ENCODE results near the gene RNF223. TPM values are rescaled to one million over a fixed set of nuclear protein-coding genes. Genes with fewer than 3 reads are reported as not detected.

The RNF223 gene
- total RNA-seq, 1 donor from 2014 or later = not detected

GRCh38 chr1:1083416-1084371 lies 9.6 kb upstream of the RNF223 start:
- no peak overlapping the region for H3K9ac ChIP-seq
- peaks cover 10% of the 10 kb centered on the region for H3F3A ChIP-seq (ENCODE audit: low read depth)
- H4K20me1 ChIP-seq (ENCODE audit: low read depth) = no peaks in the 10 kb centered on the region
- Mint-ChIP-seq H3K36me3 (peaks cover 2% of the 10 kb centered on the region), H3K9me3 (no peaks in the 10 kb centered on the region), H3K4me1 (no peaks in the 10 kb centered on the region), H3K4me3 (no peak overlapping the region), H3K27me3 (ENCODE audit: insufficient read depth, low read depth) (peaks cover 5% of the 10 kb centered on the region), H3K27ac (peak overlapping the region; percentile 57)
- peaks cover 7% of the 10 kb centered on the region for H3K4me1 ChIP-seq
- TF ChIP-seq EZH2 (IDR thresholded peaks at IDR 0.05) (no peak), CTCF (IDR thresholded peaks at IDR 0.05) (no peak)
- no peaks in the 10 kb centered on the region for H3K79me2 ChIP-seq (ENCODE audit: low read depth)
- H3K4me2 ChIP-seq = no peak overlapping the region
- H3K36me3 ChIP-seq = no peaks in the 10 kb centered on the region
- no peaks in the 10 kb centered on the region for H3K9me3 ChIP-seq (ENCODE audit: low read depth)
- no peak overlapping the region for H3K27ac ChIP-seq
- DNase-seq (ENCODE audit: low spot score) = no peak
- H2AFZ ChIP-seq (replicated peaks) = no peak overlapping the region
- peaks cover 12% of the 10 kb centered on the region for H3K27me3 ChIP-seq
- no peak overlapping the region for H3K4me3 ChIP-seq

GRCh38 chr1:1082776-1083415 lies 8.8 kb upstream of the RNF223 start:
- H3K27ac Mint-ChIP-seq = peak overlapping the region; percentile 57
- peaks cover 7% of the 10 kb centered on the region for H3K4me1 ChIP-seq
- H4K20me1 ChIP-seq (ENCODE audit: low read depth) = no peaks in the 10 kb centered on the region
- H3K4me3 Mint-ChIP-seq = no peak overlapping the region
- H2AFZ ChIP-seq (replicated peaks) = no peak overlapping the region
- peaks cover 12% of the 10 kb centered on the region for H3K27me3 ChIP-seq
- no peak for TF ChIP-seq EZH2 (IDR thresholded peaks at IDR 0.05)
- no peak overlapping the region for H3K9ac ChIP-seq
- peaks cover 2% of the 10 kb centered on the region for H3K36me3 Mint-ChIP-seq
- no peak overlapping the region for H3K27ac ChIP-seq
- no peak for DNase-seq (ENCODE audit: low spot score)
- no peaks in the 10 kb centered on the region for H3K79me2 ChIP-seq (ENCODE audit: low read depth)
- no peaks in the 10 kb centered on the region for H3K4me1 Mint-ChIP-seq
- no peaks in the 10 kb centered on the region for H3K36me3 ChIP-seq
- no peak overlapping the region for H3K4me3 ChIP-seq
- no peaks in the 10 kb centered on the region for H3K9me3 ChIP-seq (ENCODE audit: low read depth)
- peaks cover 5% of the 10 kb centered on the region for H3K27me3 Mint-ChIP-seq (ENCODE audit: insufficient read depth, low read depth)
- H3K4me2 ChIP-seq = no peak overlapping the region
- H3K9me3 Mint-ChIP-seq = no peaks in the 10 kb centered on the region
- peaks cover 10% of the 10 kb centered on the region for H3F3A ChIP-seq (ENCODE audit: low read depth)

- no peaks in the 10 kb centered on the region for H4K20me1 ChIP-seq (ENCODE audit: low read depth)
- Mint-ChIP-seq H3K27ac (no peak overlapping the region), H3K27me3 (ENCODE audit: insufficient read depth, low read depth) (peaks cover 5% of the 10 kb centered on the region), H3K4me1 (no peaks in the 10 kb centered on the region), H3K9me3 (no peaks in the 10 kb centered on the region), H3K36me3 (peaks cover 2% of the 10 kb centered on the region), H3K4me3 (no peak overlapping the region)
- no peak overlapping the region for H3K4me3 ChIP-seq
- TF ChIP-seq EZH2phosphoT487 (IDR thresholded peaks at IDR 0.05) (no peak), EZH2 (IDR thresholded peaks at IDR 0.05) (no peak), CTCF (IDR thresholded peaks at IDR 0.05) (no peak)
- H3F3A ChIP-seq (ENCODE audit: low read depth) = peaks cover 10% of the 10 kb centered on the region
- H3K4me2 ChIP-seq = no peak overlapping the region
- no peak overlapping the region for H3K9ac ChIP-seq
- no peaks in the 10 kb centered on the region for H3K79me2 ChIP-seq (ENCODE audit: low read depth)
- H3K9me3 ChIP-seq (ENCODE audit: low read depth) = no peaks in the 10 kb centered on the region
- H3K27me3 ChIP-seq = peaks cover 12% of the 10 kb centered on the region
- peaks cover 7% of the 10 kb centered on the region for H3K4me1 ChIP-seq
- no peaks in the 10 kb centered on the region for H3K36me3 ChIP-seq
- no peak overlapping the region for H2AFZ ChIP-seq (replicated peaks)
- no peak overlapping the region for H3K27ac ChIP-seq
- no peak for DNase-seq (ENCODE audit: low spot score)
Observed at GRCh38 chr1:1082239-1082775, 8.2 kb upstream of the RNF223 start.

Data from neural progenitor cell (in vitro differentiated cells).